SK-N-SH treated with all-trans-retinoic acid at 6 μM for 48 hours (cell line): ENCODE results near the gene DHRS7B.

ENCODE experiments used
- GLIS3 ChIP-seq: fragments of 250-450 bp; sonication (Bioruptor Pico); IDR thresholded peaks from 2 replicates; pipeline ENCODE4 v1.5.0; 2020; ENCODE audit warnings: mild to moderate bottlenecking, moderate library complexity
- POU6F1 ChIP-seq: fragments of 250-450 bp; sonication (Bioruptor Pico); IDR thresholded peaks from 2 replicates; pipeline ENCODE4 v1.8.0; 2021; ENCODE audit warnings: low read depth, mild to moderate bottlenecking, moderate library complexity, borderline replicate concordance
- TSHZ2 ChIP-seq: fragments of 250-450 bp; sonication (Bioruptor Pico); IDR thresholded peaks from 2 replicates; pipeline ENCODE4 v1.5.0; 2020; ENCODE audit warnings: mild to moderate bottlenecking, moderate library complexity
- ZFP3 ChIP-seq: fragments of 250-450 bp; sonication (Bioruptor Pico); IDR thresholded peaks from 2 replicates; pipeline ENCODE4 v1.5.0; 2020; ENCODE audit warnings: mild to moderate bottlenecking, moderate library complexity

GRCh38 chr17:21176773-21177395 lies 50.1 kb downstream of the DHRS7B start:
- TF ChIP-seq GLIS3 (no peak), POU6F1 (no peak), TSHZ2 (CRISPR knock-in tag) (no peak), ZFP3 (CRISPR knock-in tag) (no peak)
